IPS-18a (cell line): ENCODE results near the gene WDR74.

Source experiments
- H3K27ac ChIP-seq: one replicate; pipeline ENCODE4 v1.5.1; 2013; ENCODE audit warnings: low read length
- H3K27me3 ChIP-seq: one replicate; pipeline ENCODE4 v1.6.1; 2013; ENCODE audit warnings: mild to moderate bottlenecking, low read length; ENCODE audit not compliant: control insufficient read depth, insufficient read depth
- H3K36me3 ChIP-seq: one replicate; pipeline ENCODE4 v1.6.1; 2013; ENCODE audit warnings: low read depth, low read length; ENCODE audit not compliant: control insufficient read depth
- H3K4me1 ChIP-seq: one replicate; pipeline ENCODE4 v1.6.1; 2013; ENCODE audit warnings: low read depth, low read length; ENCODE audit not compliant: control insufficient read depth
- H3K4me3 ChIP-seq: one replicate; pipeline ENCODE4 v1.5.1; 2013; ENCODE audit warnings: low read length
- H3K9ac ChIP-seq: one replicate; pipeline ENCODE4 v1.6.1; 2013; ENCODE audit warnings: mild to moderate bottlenecking, low read length, moderate library complexity
- H3K9me3 ChIP-seq: one replicate; pipeline ENCODE4 v1.6.1; 2013; ENCODE audit warnings: low read depth, low read length; ENCODE audit not compliant: control insufficient read depth

The WDR74 gene

DNA sequence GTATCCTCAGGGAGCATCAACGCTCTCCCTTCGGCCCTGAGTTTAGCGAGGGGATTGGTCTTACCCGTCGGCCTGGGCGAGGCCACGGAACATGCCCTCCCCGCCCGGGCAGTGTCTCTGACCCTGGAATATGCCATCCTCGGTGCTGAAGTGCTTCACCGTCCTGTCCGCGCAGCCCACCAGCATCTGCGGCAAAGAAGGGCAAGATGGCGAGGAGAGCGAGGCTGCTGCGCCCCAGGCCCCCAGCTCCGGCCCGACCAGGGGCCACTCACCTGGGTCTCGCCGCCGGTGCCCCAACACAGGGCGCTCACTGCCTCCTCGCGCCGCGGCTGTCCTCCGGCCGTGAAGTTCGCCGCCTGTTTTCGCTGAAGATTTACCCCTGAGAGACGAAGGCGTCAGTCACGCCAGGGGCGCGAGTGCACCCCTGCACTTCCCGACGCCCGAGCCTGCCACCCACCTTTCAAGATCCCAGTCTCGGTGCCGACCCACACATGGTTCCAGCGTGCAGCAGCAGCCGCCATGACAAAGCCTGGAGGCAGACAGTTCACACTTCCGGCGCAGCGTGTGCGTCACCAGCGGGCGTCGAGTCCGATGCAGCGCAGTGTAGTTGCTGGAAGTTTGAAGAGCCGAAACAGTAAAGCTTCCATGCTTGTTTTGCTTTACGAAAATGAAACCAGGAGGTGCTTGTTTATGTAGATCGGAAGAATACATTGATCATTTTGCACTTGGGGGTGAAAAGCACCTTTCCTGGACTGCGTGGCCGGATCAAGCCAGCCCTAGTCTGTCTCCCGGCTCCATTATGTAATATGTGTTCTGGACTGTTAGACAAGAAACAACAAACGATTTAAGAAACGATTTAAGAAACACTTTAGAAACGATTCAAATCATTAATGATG is at the start of gene WDR74:
Gene WDR74 (minus strand): TSS at position 541 of the 896 bp plus-strand sequence. CDS start 20 bp downstream, at position 521.
- Histone ChIP-seq H3K9ac (peak within 1 kb of the TSS; percentile 77), H3K4me1 (peaks cover 9% of the 10 kb centered on the region)

DNA sequence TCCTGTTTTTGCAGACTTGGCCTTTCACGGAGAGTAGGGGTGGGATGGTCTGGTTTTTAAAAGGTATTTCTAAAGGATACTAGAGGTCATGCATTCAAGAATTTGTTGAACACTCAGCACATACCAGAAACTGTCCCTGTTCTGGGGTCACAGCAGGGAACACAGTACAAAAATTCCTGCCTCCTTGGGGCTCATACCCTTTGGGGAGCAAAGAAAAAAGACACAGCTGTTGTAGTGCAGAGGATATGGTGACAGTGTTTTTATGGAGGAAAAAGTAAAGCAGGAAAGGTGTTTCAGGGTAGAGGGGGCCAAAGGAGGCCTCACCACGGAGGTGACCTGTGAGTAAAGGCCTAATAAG is 49.7 kb upstream of the WDR74 start:
- H3K4me3 ChIP-seq = no peak overlapping the region
- H3K27ac ChIP-seq = no peak overlapping the region
- H3K9me3 ChIP-seq = no peaks in the 10 kb centered on the region
- no peaks in the 10 kb centered on the region for H3K27me3 ChIP-seq
- H3K36me3 ChIP-seq = peaks cover 55% of the 10 kb centered on the region
- no peaks in the 10 kb centered on the region for H3K4me1 ChIP-seq
- no peak overlapping the region for H3K9ac ChIP-seq

More for the DNA sequence above, at the start of gene WDR74:
- H3K27me3 ChIP-seq = no peaks in the 10 kb centered on the region
- H3K27ac ChIP-seq = peak within 1 kb of the TSS; percentile 97
- peak within 1 kb of the TSS; percentile 77 for H3K4me3 ChIP-seq
- H3K36me3 ChIP-seq = peaks cover 26% of the 10 kb centered on the region
- no peaks in the 10 kb centered on the region for H3K9me3 ChIP-seq

DNA sequence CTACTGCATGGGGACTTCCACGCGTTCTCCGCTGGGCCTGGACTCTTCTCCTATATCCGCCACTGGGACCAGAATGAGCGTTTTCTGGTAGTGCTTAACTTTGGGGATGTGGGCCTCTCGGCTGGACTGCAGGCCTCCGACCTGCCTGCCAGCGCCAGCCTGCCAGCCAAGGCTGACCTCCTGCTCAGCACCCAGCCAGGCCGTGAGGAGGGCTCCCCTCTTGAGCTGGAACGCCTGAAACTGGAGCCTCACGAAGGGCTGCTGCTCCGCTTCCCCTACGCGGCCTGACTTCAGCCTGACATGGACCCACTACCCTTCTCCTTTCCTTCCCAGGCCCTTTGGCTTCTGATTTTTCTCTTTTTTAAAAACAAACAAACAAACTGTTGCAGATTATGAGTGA is 49.0 kb upstream of the WDR74 start:
- Histone ChIP-seq H3K4me1 (peaks cover 4% of the 10 kb centered on the region), H3K9me3 (no peaks in the 10 kb centered on the region), H3K4me3 (no peak overlapping the region), H3K27me3 (no peaks in the 10 kb centered on the region), H3K36me3 (peaks cover 62% of the 10 kb centered on the region), H3K27ac (no peak overlapping the region), H3K9ac (no peak overlapping the region)

DNA sequence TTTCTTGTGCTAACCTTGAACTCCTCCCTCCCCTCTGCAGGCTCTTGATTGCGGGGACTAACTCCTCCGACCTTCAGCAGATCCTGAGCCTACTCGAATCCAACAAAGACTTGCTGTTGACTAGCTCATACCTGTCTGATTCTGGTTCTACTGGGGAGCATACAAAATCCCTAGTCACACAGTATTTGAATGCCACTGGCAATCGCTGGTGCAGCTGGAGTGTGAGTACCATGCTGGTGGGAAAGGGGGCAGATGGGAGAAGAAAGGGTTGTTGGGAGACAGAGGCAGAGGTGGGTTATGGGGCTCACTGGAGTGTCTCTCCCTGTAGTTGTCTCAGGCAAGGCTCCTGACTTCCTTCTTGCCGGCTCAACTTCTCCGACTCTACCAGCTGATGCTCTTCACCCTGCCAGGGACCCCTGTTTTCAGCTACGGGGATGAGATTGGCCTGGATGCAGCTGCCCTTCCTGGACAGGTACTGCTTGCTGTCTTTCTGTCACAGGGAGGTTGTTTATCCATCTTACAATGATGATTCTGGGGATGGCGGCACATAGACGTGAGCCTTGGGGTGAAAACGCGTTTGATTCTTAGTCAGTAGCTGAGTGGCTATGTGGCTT is 45.9 kb upstream of the WDR74 start:
- Histone ChIP-seq H3K9me3 (no peaks in the 10 kb centered on the region), H3K4me3 (no peak overlapping the region), H3K9ac (no peak overlapping the region), H3K27ac (no peak overlapping the region), H3K36me3 (peaks cover 80% of the 10 kb centered on the region), H3K27me3 (no peaks in the 10 kb centered on the region), H3K4me1 (peaks cover 18% of the 10 kb centered on the region)

DNA sequence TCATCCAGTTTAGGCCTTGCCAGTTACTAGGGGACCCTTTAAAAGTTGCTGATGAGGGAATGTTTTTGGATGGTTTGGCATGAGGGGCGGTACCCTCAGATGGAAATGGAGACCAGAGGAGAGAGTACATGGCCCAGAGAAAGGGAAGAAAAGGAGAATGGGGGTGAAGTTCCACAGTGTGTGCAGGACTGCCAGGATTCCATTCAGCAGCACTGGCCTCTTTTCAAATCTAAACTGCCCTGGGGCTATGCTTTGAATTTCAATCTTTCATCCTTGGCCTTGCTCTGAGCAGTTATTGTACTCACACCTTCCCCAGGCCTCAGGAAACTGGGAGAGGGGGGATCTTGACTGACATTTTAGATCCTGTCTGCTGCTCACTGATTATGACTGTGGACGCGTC is 44.3 kb upstream of the WDR74 start:
- Histone ChIP-seq H3K9ac (no peak overlapping the region), H3K4me1 (peaks cover 28% of the 10 kb centered on the region), H3K36me3 (peaks cover 76% of the 10 kb centered on the region), H3K27me3 (no peaks in the 10 kb centered on the region), H3K4me3 (peak overlapping the region; percentile 89), H3K9me3 (no peaks in the 10 kb centered on the region), H3K27ac (no peak overlapping the region)

DNA sequence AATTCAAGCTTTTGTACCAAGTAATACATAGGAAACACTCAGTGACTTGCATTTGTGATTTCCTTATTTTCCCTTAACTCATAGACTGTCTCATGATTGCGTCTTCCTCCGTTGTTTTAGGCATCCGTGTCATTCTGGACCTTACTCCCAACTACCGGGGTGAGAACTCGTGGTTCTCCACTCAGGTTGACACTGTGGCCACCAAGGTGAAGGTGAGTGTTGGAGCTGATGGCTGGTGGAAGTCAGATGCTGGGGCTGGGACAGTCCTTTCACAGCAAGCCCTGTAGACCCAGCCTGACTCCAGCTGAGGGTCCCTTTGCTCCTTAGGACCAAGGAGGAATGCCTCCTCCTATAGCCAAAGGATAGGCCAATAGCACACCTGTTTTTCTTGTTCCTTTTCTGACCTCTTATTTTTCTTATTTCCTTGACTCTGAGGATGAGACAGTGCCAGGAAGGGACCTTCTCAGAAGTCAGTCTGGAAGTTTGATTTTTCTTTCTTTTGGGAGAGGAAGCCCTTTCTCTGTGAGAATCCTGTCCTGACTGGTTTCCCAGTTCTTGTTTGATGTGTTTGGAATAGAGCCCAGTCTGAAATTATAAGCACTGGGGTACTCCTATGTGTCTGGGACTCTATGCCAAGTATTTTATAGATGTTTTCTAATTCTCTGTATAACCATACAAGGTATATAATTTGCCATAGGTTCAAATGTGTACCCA is 43.6 kb upstream of the WDR74 start:
- Histone ChIP-seq H3K9ac (peak overlapping the region; percentile 100), H3K9me3 (no peaks in the 10 kb centered on the region), H3K27ac (peak overlapping the region; percentile 26), H3K27me3 (no peaks in the 10 kb centered on the region), H3K36me3 (peaks cover 72% of the 10 kb centered on the region), H3K4me1 (peaks cover 28% of the 10 kb centered on the region), H3K4me3 (peak overlapping the region; percentile 89)

DNA sequence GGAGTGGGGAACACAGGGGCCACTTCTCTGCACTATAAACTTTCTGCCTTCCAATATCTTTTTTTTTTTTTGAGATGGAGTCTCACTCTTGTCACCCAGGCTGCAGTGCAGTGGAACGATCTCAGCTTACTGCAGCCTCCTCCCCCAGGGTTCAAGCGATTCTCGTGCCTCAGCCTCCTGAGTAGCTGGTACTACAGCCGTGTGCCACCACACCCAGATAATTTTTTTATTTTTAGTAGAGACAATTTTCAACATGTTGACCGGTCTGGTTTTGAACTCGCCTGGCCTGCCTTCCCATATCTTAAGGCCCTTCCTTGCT is 43.0 kb upstream of the WDR74 start:
- peak overlapping the region; percentile 99 for H3K27ac ChIP-seq
- peak overlapping the region; percentile 100 for H3K9ac ChIP-seq
- H3K9me3 ChIP-seq = no peaks in the 10 kb centered on the region
- H3K36me3 ChIP-seq = peaks cover 71% of the 10 kb centered on the region
- H3K4me3 ChIP-seq = peak overlapping the region; percentile 89
- H3K4me1 ChIP-seq = peaks cover 28% of the 10 kb centered on the region
- no peaks in the 10 kb centered on the region for H3K27me3 ChIP-seq

DNA sequence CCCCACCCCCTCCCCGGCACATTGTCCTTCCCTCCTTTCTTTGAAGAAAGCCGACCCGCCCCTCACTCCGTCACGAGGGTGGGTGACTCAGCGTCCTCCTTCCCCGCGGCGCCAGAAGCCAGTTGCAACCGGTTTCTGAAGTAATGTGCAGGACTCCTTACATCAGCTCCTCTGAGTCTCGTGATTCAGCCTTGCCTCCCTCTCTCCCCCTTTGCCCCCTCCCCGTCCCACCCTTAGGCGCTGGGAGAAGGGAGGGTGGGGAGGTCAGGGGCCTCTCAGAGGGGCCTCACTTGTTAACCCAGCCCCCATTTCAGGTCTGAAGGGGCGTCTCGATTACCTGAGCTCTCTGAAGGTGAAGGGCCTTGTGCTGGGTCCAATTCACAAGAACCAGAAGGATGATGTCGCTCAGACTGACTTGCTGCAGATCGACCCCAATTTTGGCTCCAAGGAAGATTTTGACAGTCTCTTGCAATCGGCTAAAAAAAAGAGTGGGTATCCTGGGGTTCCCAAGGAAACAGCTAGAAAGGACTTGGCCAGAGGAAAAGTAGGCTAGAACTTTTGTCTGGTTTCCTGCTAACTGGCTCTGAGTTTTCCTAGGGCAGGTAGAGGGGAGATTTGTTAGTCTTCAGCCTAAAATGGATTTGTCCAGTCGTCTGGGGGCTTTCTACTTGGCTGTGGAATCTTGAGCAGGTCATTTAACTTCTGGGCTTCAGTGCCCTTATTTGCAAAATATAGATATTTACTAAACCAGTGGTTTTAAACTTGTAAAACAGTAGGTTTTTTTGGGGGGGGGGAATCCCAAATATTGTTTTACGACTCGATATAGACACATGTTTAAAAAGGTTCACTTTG is 42.4 kb upstream of the WDR74 start:
- peak overlapping the region; percentile 89 for H3K4me3 ChIP-seq
- H3K9me3 ChIP-seq = no peaks in the 10 kb centered on the region
- no peaks in the 10 kb centered on the region for H3K27me3 ChIP-seq
- peak overlapping the region; percentile 99 for H3K27ac ChIP-seq
- H3K4me1 ChIP-seq = peaks cover 28% of the 10 kb centered on the region
- peak overlapping the region; percentile 100 for H3K9ac ChIP-seq
- H3K36me3 ChIP-seq = peaks cover 71% of the 10 kb centered on the region

DNA sequence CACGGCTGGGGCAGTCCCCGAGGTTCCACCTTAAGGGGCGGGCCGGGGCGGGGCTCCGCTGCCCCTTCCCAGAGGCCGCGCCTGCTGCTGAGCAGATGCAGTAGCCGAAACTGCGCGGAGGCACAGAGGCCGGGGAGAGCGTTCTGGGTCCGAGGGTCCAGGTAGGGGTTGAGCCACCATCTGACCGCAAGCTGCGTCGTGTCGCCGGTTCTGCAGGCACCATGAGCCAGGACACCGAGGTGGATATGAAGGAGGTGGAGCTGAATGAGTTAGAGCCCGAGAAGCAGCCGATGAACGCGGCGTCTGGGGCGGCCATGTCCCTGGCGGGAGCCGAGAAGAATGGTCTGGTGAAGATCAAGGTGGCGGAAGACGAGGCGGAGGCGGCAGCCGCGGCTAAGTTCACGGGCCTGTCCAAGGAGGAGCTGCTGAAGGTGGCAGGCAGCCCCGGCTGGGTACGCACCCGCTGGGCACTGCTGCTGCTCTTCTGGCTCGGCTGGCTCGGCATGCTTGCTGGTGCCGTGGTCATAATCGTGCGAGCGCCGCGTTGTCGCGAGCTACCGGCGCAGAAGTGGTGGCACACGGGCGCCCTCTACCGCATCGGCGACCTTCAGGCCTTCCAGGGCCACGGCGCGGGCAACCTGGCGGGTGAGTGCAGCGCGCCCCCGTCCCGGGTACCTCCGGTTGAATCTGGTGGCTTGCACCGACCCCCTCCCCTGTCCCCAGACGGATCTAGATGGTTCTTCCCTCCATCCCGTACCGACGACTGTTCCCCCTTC is 41.6 kb upstream of the WDR74 start, which contains the start of gene SLC3A2:
Gene SLC3A2 (plus strand): TSS at position 94 of the 776 bp plus-strand sequence. CDS start 128 bp downstream, at position 222.
- Histone ChIP-seq H3K27me3 (no peaks in the 10 kb centered on the region), H3K4me3 (peak within 1 kb of the TSS; percentile 89), H3K9ac (peak within 1 kb of the TSS; percentile 100), H3K36me3 (peaks cover 70% of the 10 kb centered on the region), H3K9me3 (no peaks in the 10 kb centered on the region), H3K4me1 (peaks cover 28% of the 10 kb centered on the region), H3K27ac (peak within 1 kb of the TSS; percentile 99)

DNA sequence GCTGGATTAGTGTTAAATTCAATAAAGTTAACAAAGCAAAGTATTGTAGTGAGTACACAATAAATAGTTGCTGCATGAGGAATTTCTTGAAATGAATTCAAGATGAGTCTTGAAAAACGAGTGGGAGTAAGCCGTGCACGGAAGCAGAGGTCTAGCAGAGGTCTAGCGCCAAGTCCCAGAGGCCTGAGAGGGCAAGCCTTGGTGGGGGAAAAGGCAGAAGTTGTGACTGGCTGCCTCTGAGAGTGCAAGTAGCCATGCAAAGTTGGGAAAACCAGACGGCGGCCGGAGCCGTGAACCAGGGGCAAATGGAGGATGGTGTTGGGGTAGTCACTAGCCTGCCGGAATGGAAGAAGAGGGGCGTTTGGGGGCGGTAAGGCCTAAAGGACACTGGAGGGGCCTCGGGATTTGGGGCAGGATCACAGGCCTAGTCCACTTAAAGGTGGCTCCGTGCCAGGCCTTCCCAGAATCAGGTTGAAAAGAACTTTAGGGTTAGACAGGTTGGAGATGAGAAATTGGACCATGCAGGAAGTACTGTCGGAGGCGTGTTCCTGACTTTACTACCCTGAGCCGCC is 40.9 kb upstream of the WDR74 start:
- H3K4me1 ChIP-seq = peaks cover 28% of the 10 kb centered on the region
- H3K4me3 ChIP-seq = peak overlapping the region; percentile 89
- peak overlapping the region; percentile 100 for H3K9ac ChIP-seq
- no peaks in the 10 kb centered on the region for H3K9me3 ChIP-seq
- H3K27ac ChIP-seq = peak overlapping the region; percentile 26
- no peaks in the 10 kb centered on the region for H3K27me3 ChIP-seq
- peaks cover 67% of the 10 kb centered on the region for H3K36me3 ChIP-seq
